GM12875 (cell line): ENCODE data around the gene UBA1.

Experiments used
- H3K4me3 ChIP-seq: one replicate; pipeline ENCODE4 v1.5.1; 2011; ENCODE audit warnings: low read depth, low read length, control low read depth
- TF ChIP-seq, protein P1 (sequence below): IDR thresholded peaks from 2 replicates; pipeline ENCODE4 v1.5.1; 2011; ENCODE audit warnings: low read depth, mild to moderate bottlenecking, control low read depth, inconsistent platforms, low read length, moderate library complexity, borderline replicate concordance; ENCODE audit not compliant: insufficient read depth

The UBA1 gene

DNA sequence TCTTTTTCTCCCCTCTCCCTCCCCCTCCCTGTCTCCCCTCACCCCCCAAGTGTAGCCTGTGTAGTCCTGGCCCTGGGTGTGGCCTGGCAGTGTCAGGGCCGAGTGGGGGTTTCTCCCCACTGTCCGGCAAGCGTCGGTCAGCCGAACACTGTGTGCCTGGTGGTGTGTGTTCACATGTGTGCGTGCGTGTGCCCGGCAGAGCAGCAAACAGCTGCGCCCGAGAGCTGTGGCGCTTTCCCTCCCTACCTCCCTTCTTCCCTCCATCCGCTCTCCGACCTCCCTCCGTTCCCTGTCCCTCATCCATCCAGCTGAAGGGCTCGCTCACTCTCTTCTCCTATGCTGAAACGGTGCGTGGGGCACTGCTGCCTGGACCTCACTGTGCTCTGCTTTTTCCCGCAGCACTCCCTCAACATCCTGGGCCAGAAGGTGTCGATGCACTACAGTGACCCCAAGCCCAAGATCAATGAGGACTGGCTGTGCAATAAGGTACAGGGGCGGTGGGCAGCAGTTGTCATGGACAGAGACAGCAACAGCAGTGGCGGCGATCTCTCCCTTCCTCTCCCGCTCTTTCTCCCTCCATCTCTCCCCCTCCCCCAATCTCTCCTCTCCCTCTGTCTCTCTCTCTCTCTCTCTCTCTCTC is 17.4 kb upstream of the UBA1 start:
- TF ChIP-seq, protein P1, sequence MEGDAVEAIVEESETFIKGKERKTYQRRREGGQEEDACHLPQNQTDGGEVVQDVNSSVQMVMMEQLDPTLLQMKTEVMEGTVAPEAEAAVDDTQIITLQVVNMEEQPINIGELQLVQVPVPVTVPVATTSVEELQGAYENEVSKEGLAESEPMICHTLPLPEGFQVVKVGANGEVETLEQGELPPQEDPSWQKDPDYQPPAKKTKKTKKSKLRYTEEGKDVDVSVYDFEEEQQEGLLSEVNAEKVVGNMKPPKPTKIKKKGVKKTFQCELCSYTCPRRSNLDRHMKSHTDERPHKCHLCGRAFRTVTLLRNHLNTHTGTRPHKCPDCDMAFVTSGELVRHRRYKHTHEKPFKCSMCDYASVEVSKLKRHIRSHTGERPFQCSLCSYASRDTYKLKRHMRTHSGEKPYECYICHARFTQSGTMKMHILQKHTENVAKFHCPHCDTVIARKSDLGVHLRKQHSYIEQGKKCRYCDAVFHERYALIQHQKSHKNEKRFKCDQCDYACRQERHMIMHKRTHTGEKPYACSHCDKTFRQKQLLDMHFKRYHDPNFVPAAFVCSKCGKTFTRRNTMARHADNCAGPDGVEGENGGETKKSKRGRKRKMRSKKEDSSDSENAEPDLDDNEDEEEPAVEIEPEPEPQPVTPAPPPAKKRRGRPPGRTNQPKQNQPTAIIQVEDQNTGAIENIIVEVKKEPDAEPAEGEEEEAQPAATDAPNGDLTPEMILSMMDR, result no peak
- no peak overlapping the region for H3K4me3 ChIP-seq

DNA sequence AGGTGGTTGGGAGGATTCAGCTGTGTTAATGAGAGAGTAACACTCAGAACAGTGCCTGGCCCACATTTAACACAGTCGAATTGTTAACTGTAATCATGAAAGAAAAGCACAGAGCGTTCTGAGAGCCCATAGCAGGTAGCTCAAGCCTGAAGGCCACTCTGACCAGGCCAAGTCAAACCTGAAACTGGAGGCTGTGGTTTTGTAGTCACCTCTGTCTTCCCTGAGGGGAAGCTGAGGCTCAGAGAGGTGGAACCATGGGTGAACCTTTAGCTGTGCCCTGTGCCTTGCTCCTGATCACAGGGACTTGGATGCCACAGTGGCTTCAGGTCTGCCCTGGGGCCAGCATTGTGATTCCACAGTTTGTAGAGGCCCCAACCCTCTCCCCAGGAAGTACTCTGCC is 16.6 kb upstream of the UBA1 start:
- TF ChIP-seq, protein P1, result no peak
- H3K4me3 ChIP-seq, result no peak overlapping the region

DNA sequence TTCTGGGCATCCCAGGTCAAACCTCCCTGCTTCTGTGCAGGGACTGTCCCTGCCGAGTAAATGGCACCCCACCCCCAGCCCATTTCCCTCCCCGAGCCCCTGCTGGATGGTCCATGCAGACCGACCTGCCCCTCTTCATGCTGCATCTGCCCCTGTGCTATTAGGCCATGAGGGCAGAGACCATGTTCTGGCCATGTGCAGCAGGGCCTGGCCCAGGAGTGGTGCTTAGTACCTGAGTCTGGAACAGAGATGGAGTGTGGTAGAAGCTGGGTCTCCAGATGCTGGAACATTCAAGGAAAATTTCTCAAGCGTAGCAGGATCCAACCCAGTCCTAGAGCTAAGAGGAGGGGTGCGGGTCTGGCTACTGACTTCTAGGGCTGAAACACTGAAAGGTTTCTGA is 15.3 kb upstream of the UBA1 start:
- TF ChIP-seq, protein P1, result no peak
- H3K4me3 ChIP-seq, result no peak overlapping the region

DNA sequence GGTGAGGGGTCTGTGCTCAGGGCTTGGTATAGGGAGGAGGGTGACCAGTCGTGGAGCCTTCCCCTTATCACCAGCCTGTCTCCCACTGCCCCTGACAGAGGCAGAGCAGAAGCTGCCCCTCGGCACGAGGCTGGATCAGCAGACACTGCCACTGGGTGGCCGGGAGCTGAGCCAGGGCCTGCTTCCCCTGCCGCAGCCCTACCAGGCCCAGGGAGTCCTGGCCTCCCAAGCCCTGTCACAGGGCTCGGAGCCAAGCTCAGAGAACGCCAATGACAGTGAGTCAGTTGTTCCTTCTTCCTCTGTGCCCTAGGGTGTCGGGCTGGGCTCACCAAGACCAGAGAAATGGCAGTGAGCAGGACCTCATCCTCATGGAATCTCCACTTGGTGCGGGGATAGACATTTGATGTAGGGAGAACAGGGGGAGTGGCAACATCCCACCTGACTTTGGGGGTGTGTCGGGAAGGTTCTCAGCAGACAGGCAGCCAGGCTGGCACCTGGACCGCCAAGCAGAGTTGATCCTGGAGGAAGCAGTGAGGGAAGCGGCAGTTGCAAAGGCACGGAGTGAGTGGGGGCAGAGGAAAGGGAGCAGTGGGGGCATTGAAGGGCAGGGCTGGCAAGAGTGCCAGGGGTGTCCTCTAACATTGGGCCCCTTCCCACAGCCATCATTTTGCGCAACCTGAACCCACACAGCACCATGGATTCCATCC is 14.3 kb upstream of the UBA1 start:
- H3K4me3 ChIP-seq, result no peak overlapping the region
- TF ChIP-seq, protein P1, result no peak

DNA sequence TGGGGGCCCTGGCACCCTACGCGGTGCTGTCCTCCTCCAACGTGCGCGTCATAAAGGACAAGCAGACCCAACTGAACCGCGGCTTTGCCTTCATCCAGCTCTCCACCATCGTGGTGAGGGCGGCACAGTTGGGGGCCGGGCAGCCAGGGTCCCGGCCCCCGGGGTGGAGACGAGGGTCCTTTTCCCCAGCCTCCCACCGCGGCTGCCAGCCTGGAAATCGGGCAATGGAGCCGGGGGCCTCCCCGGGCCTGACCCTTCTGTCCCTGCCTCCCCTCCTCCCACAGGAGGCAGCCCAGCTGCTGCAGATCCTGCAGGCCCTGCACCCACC is 13.7 kb upstream of the UBA1 start:
- H3K4me3 ChIP-seq, result no peak overlapping the region
- TF ChIP-seq, protein P1, result no peak

DNA sequence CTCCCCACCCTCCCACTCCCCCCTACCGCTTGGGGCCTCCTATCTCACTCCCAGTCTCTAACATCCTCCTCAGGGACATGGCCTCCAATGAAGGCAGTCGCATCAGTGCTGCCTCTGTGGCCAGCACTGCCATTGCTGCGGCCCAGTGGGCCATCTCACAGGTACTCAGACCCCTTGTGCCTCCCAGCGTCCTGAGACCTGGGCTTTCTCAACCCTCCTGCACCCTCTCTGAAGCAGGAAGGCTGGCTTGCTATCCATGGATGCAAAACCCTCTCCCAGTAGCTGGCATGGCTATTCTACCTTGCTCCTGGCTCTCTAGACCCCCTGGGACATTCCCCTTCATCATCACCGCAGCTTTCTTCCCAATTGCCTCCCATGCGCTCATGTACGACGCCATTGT is 13.3 kb upstream of the UBA1 start:
- TF ChIP-seq, protein P1, result no peak
- H3K4me3 ChIP-seq, result no peak overlapping the region

DNA sequence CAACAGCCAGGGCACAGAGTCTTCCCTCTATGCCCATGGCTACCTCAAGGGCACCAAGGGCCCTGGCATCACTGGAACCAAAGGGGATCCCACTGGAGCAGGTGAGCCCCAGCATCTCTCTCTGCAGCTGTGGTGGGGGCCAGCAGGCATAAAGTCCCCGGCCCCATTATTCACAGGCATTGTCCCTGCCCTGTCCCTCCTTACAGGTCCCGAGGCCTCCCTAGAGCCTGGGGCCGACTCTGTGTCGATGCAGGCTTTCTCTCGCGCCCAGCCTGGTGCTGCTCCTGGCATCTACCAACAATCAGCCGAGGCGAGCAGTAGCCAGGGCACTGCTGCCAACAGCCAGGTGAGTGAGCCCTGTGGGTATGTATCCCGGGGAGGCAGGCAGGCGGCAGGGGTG is 12.3 kb upstream of the UBA1 start:
- no peak overlapping the region for H3K4me3 ChIP-seq
- TF ChIP-seq, protein P1, result no peak
